Measurements from ENCODE around the gene C16orf54. TPM values are rescaled to one million over a fixed set of nuclear protein-coding genes. Genes with fewer than 3 reads are reported as not detected.

C16orf54 gene
- total and polyA plus RNA-seq, 2 of the 4 experiments (the other 2 are of a cell fraction), result not detected

GRCh38 chr16:29710227-29711219, 35.3 kb downstream of the C16orf54 start:
- ATAC-seq (ENCODE audit: low read depth), result peak; percentile 92
- Histone ChIP-seq H3K27ac (ENCODE audit: insufficient read depth, low read length) (no peak overlapping the region), H3K4ac (ENCODE audit: low read depth, low read length) (no peak overlapping the region), H2BK20ac (ENCODE audit: low read depth, low read length) (no peak overlapping the region), H3K4me3 (ENCODE audit: insufficient read depth, low read depth, low read length) (no peak overlapping the region), H2BK120ac (ENCODE audit: low read depth, low read length) (no peak overlapping the region), H3K9me3 (ENCODE audit: control insufficient read depth, insufficient read depth, low read length) (no peaks in the 10 kb centered on the region), H4K91ac (ENCODE audit: insufficient read depth, low read depth, low read length) (no peak overlapping the region), H3K79me1 (ENCODE audit: low read depth in 1 of 2, low read length in 2 of 2) (no peaks in the 10 kb centered on the region), H3K9ac (ENCODE audit: low read depth, low read length) (no peak overlapping the region), H3K18ac (ENCODE audit: low read depth, low read length) (no peak overlapping the region), H3K14ac (replicated peaks; ENCODE audit: low read depth, low read length) (no peak overlapping the region), H2AK5ac (ENCODE audit: low read depth, low read length) (no peak overlapping the region), H4K8ac (ENCODE audit: low read depth in 2 of 2, low read length in 2 of 2) (peak overlapping the region in 1 of 2 experiments; percentile 33; a peak in 1 of 4 replicates), H2AK9ac (replicated peaks; ENCODE audit: low read depth, low read length, poor library complexity) (no peak overlapping the region), H3K56ac (ENCODE audit: extremely low read depth, insufficient read depth, low read length) (no peak overlapping the region), H2BK15ac (ENCODE audit: low read depth, low read length) (no peak overlapping the region; the same call in 2 of the 3 replicates), H4K5ac (ENCODE audit: low read depth, low read length) (no peak overlapping the region), H3K9me1 (ENCODE audit: insufficient read depth, low read length) (no peaks in the 10 kb centered on the region), H3K4me2 (ENCODE audit: low read depth, low read length) (0 out of 2 replicates have a peak overlapping the region, but pooled peaks have one; percentile 20), H3K36me3 (ENCODE audit: control insufficient read depth, insufficient read depth, low read length) (no peaks in the 10 kb centered on the region), H4K20me1 (ENCODE audit: insufficient read depth, low read length) (no peaks in the 10 kb centered on the region), H2AFZ (replicated peaks; ENCODE audit: low read length, poor library complexity) (peak overlapping the region; percentile 67), H3K23ac (ENCODE audit: low read depth, low read length) (no peak overlapping the region), H3K4me1 (ENCODE audit: control insufficient read depth, insufficient read depth, low read length) (peaks cover 3% of the 10 kb centered on the region; the same call in 1 of the 2 replicates), H2BK5ac (ENCODE audit: low read depth, low read length, poor library complexity, severe bottlenecking) (no peak overlapping the region), H3K27me3 (ENCODE audit: control insufficient read depth, insufficient read depth, low read length) (no peaks in the 10 kb centered on the region; the same call in 1 of the 2 replicates)
- WGBS, 2 experiments (ENCODE audit: extremely low coverage in 2 of 2, insufficient read length in 1 of 2), result 37% methylated on average over 9 of the region's 17 CpGs; no CpG with 5 or more reads in 1 of the 2 experiments
- TF ChIP-seq MXI1 (IDR thresholded peaks at IDR 0.05; ENCODE audit: borderline replicate concordance, low read depth, low read length) (0 out of 2 replicates have a peak, but pooled peaks have one; percentile 55), RAD21 (IDR thresholded peaks at IDR 0.05; ENCODE audit: low read length) (peak; percentile 39; the same call in 1 of the 2 replicates), RFX5 (IDR thresholded peaks at IDR 0.05; ENCODE audit: low read depth, low read length) (no peak), CTCF (conservative IDR thresholded peaks at IDR 0.05; ENCODE audit: low read depth, low read length) (peak; percentile 66), CHD1 (IDR thresholded peaks at IDR 0.05; ENCODE audit: low read depth, low read length) (no peak), BHLHE40 (IDR thresholded peaks at IDR 0.05; ENCODE audit: low read depth, low read length) (no peak), CEBPB (IDR thresholded peaks at IDR 0.05; ENCODE audit: low read depth, low read length) (no peak), SMC3 (IDR thresholded peaks at IDR 0.05; ENCODE audit: low read depth, low read length) (peak; percentile 43), USF2 (IDR thresholded peaks at IDR 0.05; ENCODE audit: low read depth, low read length) (peak; percentile 90)
- dilution Hi-C loops (cut with HindIII; ENCODE audit: low sequenced_read_pairs, unreplicated experiment) (no loop called here), intact Hi-C loops (cut with micrococcal nuclease) (no loop called here), in situ Hi-C loops (cut with MboI; ENCODE audit: low sequenced_read_pairs) (no loop called here)
- no TSS peak for BruUV-seq (replicated peaks)
- ChIA-PET CTCF (interaction anchor here (1.0 kb wide), 2 partner anchors 10 to 14 kb away, joined by 3 to 6 read pairs; no protein-coding TSS in a partner anchor), POLR2A (ENCODE audit: unreplicated experiment) (no interaction called here)
- peak; percentile 79 for DNase-seq

Data from IMR-90 (cell line).